Activated CD4-positive, alpha-beta T cell treated with anti-CD3 and anti-CD28 coated beads, Interleukin-2, amount 50 U/mL, for 1 hour (primary cell): ENCODE data around the gene RPS6KA1.
"Not testable (repeated sequence)": the region's sequence is repeated elsewhere in the genome, so short reads cannot be mapped to it uniquely, and the experiment has no call there.

Experiments used
- DNase-seq: peaks from one replicate; pipeline ENCODE4 v3.0.0-alpha.2; 2020

The RPS6KA1 gene

DNA sequence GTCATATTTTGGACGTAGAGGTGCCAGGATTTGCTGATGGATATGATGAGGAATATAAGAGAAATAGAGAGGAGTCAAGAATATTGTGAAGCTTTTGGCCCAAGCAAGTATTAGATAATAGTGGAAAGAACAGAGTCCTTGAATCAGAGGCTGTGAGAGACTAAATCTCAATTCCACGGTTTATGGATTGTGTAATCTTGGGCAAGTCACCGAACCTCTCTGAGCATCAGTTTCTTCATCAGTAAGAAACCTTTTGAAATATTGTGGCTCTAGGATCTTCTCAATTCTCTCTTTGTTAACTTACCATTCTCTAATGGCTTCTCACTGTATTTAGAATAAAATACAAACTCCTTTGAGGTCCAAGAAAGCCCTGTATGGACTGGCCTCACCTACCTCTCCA lies 77.6 kb downstream of the RPS6KA1 start:
- no peak for DNase-seq

DNA sequence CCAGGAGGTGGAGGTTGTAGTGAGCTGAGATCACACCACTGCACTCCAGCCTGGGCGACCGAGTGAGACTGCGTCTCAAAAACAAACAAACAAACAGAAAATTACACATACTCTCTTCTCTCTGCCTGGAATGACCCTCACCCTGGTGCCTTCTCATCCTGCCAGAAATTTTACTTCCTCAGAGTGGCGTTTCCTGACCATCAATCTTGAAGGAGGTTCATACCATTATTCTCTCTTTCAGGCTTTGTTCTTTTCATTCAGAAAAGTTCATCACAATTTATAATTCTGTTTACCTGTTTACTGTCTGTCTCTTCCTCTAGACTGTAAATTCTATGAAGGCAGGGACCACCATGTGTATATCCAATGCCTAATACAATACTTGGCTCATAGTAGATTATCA lies 79.3 kb downstream of the RPS6KA1 start:
- DNase-seq: no peak

DNA sequence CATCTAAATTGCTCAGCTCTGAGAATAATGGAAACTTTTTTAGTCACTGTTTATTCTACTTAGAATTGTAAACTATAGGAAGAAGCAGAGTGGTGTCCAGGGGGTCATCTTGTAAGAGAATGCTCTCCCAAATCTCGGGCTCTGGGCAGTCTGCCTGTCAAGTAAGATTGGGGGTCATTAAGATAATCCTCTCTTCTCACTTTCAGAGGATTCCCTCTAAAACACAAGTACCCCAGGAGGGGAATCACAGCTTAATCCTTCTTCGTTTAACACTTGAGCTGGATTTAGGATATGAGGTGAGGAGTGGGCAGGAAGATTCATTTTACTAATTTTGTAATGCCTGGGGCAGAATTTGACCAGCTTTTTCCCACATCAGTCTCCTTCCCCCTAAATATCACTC lies 81.2 kb downstream of the RPS6KA1 start:
- no peak for DNase-seq

DNA sequence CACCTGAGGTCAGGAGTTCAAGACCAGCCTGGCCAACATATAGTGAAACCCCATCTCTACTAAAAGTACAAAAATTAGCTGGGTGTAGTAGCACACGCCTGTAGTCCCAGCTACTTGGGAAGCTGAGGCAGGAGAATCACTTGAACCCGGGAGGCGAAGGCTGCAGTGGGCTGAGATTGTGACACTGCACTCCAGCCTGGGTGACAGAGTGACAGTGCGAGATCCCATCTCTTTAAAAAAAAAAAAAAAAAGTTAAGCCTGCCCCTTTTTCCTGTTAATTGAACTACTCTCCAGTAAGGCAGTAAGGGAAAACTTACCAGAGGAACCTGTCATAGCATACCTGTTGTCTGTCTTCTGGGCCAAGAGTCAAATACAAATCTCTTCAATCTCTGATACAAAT lies 83.1 kb downstream of the RPS6KA1 start:
- not testable (repeated sequence) for DNase-seq

DNA sequence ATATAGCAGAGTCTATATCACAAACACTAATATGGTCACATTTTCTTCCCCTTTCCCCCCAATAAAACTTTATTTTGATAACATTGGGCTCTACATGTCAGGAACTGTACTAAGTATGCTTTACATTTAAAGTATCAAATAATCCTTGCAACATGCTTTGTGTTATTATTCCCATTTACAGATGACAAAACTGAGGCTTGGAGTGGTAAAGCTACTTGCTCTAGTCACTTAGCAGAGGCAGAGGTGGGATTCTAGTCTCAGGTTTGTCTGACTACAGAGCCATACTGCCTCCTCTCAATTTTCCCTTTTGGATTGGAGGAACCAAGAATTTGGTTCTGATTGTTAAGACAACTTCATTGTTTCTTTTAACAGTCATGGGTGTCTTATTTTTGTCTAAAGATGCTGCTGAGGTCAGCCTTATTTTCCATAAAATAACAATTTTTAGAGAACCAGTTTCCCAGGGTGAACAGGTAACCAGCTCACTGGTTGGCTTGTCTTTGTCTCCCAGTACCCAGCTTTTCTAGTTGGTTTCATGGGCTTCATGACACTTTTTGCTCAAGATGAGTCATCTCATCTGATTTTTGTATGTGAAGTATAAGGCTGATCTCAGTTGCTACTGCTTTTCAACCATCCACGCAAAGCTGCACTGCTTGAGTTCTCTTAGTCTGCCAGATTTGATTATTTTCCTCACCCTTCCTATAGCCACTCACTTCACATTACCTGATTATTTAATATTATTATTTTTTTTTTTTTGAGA lies 85.3 kb downstream of the RPS6KA1 start:
- no peak for DNase-seq

DNA sequence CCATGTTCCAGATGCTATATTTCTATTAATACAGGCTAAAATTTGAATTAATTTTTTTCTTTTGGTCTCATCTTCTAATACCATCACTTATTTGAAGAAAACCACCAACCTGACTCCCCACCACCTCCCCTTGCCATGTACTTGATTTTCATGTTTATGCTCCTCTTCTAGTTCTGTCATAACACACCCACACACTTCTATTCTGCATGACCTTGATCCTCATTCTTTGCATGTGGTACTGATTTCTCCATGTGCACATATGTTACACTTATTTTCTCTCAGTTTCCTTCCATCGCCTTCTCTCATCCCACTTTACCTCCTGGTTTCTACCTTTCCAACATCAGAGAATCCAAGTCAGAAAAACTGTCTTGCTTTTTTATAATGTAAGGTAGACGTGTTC lies 87.3 kb downstream of the RPS6KA1 start:
- no peak for DNase-seq

DNA sequence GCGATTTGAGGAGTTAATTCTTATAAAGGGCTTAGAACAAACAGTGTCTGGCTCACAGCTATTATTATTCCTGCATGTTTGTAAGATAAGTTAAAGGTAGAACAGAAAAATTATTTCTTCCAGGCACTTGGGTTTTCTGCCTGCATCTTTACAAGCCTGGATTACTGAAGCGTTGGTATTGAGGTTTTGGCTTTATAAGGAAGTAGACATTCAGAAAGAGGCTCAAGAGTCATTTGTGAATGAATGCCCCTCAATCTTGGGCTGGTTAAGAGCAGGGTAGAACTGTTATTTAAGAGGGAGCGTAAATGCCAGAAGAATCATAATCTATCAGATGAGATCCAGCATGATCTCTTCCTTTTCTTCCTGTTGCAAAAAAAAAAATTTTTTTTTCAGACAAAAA lies 89.0 kb downstream of the RPS6KA1 start:
- no peak for DNase-seq
